Measurements from ENCODE around the gene BCL2L11.

Gene BCL2L11

GRCh38 chr2:111135910-111136297 lies 15.2 kb downstream of the BCL2L11 start:
- no peak for DNase-seq (ENCODE audit: low read depth, low spot score)
- CTCF ChIA-PET, result interaction anchor here (1.0 kb wide), 1 partner anchor 15 kb away, joined by 3 read pairs; the partner anchor contains the start of gene BCL2L11
- POLR2A ChIA-PET, result no interaction called here
- no peak overlapping the region for H3K4me3 ChIP-seq (ENCODE audit: low read depth, low read length)
- TF ChIP-seq CTCF (IDR thresholded peaks at IDR 0.05; ENCODE audit: insufficient read depth, low read length, missing control alignments), result no peak

- no peak for DNase-seq (ENCODE audit: low read depth, low spot score)
- CTCF ChIA-PET, result no interaction called here
- POLR2A ChIA-PET, result no interaction called here
- H3K4me3 ChIP-seq (ENCODE audit: low read depth, low read length), result no peak overlapping the region
- TF ChIP-seq CTCF (IDR thresholded peaks at IDR 0.05; ENCODE audit: insufficient read depth, low read length, missing control alignments), result no peak
Measured at GRCh38 chr2:111138839-111139238, 18.1 kb downstream of the BCL2L11 start.

GRCh38 chr2:111139637-111140317 lies 19.1 kb downstream of the BCL2L11 start:
- TF ChIP-seq CTCF (IDR thresholded peaks at IDR 0.05; ENCODE audit: insufficient read depth, low read length, missing control alignments), result no peak
- CTCF ChIA-PET, result interaction anchor here (0.7 kb wide), 1 partner anchor 9 kb away, joined by 3 read pairs; no protein-coding TSS in a partner anchor
- POLR2A ChIA-PET, result no interaction called here
- DNase-seq (ENCODE audit: low read depth, low spot score), result no peak
- no peak overlapping the region for H3K4me3 ChIP-seq (ENCODE audit: low read depth, low read length)

DNA sequence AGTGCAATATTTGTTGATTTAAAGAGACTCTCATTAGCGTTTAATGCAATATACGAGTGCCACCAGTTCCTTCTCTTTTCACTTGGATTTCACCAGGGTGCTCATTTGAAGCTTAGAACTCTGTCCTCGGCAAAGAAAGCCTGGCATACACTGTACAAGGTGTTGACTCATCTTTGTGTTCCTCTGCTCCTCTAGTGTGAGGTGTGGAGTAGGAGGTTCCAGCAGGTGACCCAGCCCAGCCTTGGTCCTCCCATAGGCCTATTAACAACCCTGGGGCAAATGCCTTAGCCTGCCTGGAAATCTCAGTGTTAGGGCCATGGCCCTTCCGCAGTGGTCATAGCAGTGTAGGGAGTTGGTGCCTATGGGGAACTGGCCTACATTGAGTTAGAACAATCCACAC lies 20.1 kb downstream of the BCL2L11 start:
- ChIA-PET CTCF (no interaction called here), POLR2A (no interaction called here)
- H3K4me3 ChIP-seq (ENCODE audit: low read depth, low read length), result no peak overlapping the region
- DNase-seq (ENCODE audit: low read depth, low spot score), result no peak
- no peak for TF ChIP-seq CTCF (IDR thresholded peaks at IDR 0.05; ENCODE audit: insufficient read depth, low read length, missing control alignments)

DNA sequence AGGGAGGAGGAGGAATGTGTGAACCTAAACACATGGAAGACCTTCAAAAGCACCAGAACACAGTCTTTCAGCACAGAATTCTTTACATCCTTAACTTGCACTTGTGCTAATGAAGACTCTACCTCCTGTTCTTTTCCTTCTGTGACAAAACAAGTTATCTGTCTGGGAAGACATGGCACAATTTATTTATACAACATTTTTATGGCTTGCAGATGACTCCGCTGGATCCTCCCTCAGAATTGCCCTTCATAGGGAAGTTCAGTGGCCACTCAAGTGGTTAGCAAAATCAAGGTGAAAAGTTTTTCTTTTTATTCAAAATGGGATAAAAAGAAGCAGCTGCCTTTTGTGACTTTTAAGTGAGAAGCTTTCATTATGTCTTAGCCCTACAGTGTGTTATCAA lies 21.4 kb downstream of the BCL2L11 start:
- TF ChIP-seq CTCF (IDR thresholded peaks at IDR 0.05; ENCODE audit: insufficient read depth, low read length, missing control alignments), result no peak
- H3K4me3 ChIP-seq (ENCODE audit: low read depth, low read length), result no peak overlapping the region
- CTCF ChIA-PET, result interaction anchor here (1.5 kb wide), 1 partner anchor 18 kb away, joined by 5 read pairs; no protein-coding TSS in a partner anchor
- DNase-seq (ENCODE audit: low read depth, low spot score), result no peak
- POLR2A ChIA-PET, result no interaction called here

GRCh38 chr2:111143107-111143842 lies 22.6 kb downstream of the BCL2L11 start:
- TF ChIP-seq CTCF (IDR thresholded peaks at IDR 0.05; ENCODE audit: insufficient read depth, low read length, missing control alignments), result no peak
- CTCF ChIA-PET, result interaction anchor here (0.6 to 1.5 kb wide), 4 partner anchors 11 to 19 kb away, joined by 3 to 5 read pairs (median 4); no protein-coding TSS in a partner anchor

More at GRCh38 chr2:111143107-111143842, 22.6 kb downstream of the BCL2L11 start:
- POLR2A ChIA-PET, result no interaction called here
- no peak for DNase-seq (ENCODE audit: low read depth, low spot score)
- H3K4me3 ChIP-seq (ENCODE audit: low read depth, low read length), result no peak overlapping the region

Data from AG04449 (cell line).